ENCODE measurements around the gene PPM1M.

The PPM1M gene

GRCh38 chr3:52243791-52244628 lies 1.5 kb upstream of the PPM1M start:
- no peak for DNase-seq (ENCODE audit: low read depth)

GRCh38 chr3:52246264-52246620 lies 683 bp downstream of the PPM1M start:
- no peak for DNase-seq (ENCODE audit: low read depth)
- TF ChIP-seq CTCF (IDR thresholded peaks at IDR 0.05; ENCODE audit: control insufficient read depth, insufficient read depth, low read depth, low read length, missing control alignments) = no peak
- peak overlapping the region; percentile 59 for H3K4me3 ChIP-seq (ENCODE audit: control insufficient read depth, low read depth, low read length)

More at GRCh38 chr3:52243791-52244628, 1.5 kb upstream of the PPM1M start:
- no peak overlapping the region for H3K4me3 ChIP-seq (ENCODE audit: control insufficient read depth, low read depth, low read length)
- TF ChIP-seq CTCF (IDR thresholded peaks at IDR 0.05; ENCODE audit: control insufficient read depth, insufficient read depth, low read depth, low read length, missing control alignments) = no peak

- peak overlapping the region; percentile 59 for H3K4me3 ChIP-seq (ENCODE audit: control insufficient read depth, low read depth, low read length)
- DNase-seq (ENCODE audit: low read depth) = no peak
- TF ChIP-seq CTCF (IDR thresholded peaks at IDR 0.05; ENCODE audit: control insufficient read depth, insufficient read depth, low read depth, low read length, missing control alignments) = no peak
Measured at GRCh38 chr3:52246728-52247408, 1.3 kb downstream of the PPM1M start.

- H3K4me3 ChIP-seq (ENCODE audit: control insufficient read depth, low read depth, low read length) = no peak overlapping the region
- no peak for TF ChIP-seq CTCF (IDR thresholded peaks at IDR 0.05; ENCODE audit: control insufficient read depth, insufficient read depth, low read depth, low read length, missing control alignments)
- no peak for DNase-seq (ENCODE audit: low read depth)
Measured at GRCh38 chr3:52247409-52248164, 2.0 kb downstream of the PPM1M start.

GRCh38 chr3:52248165-52248541 lies 2.6 kb downstream of the PPM1M start:
- no peak for DNase-seq (ENCODE audit: low read depth)
- H3K4me3 ChIP-seq (ENCODE audit: control insufficient read depth, low read depth, low read length) = no peak overlapping the region
- TF ChIP-seq CTCF (IDR thresholded peaks at IDR 0.05; ENCODE audit: control insufficient read depth, insufficient read depth, low read depth, low read length, missing control alignments) = no peak

GRCh38 chr3:52248816-52249547 lies 3.4 kb downstream of the PPM1M start:
- DNase-seq (ENCODE audit: low read depth) = no peak
- H3K4me3 ChIP-seq (ENCODE audit: control insufficient read depth, low read depth, low read length) = no peak overlapping the region
- no peak for TF ChIP-seq CTCF (IDR thresholded peaks at IDR 0.05; ENCODE audit: control insufficient read depth, insufficient read depth, low read depth, low read length, missing control alignments)
